Measurements from ENCODE around the gene ZNF217.
"Not testable (repeated sequence)": the region's sequence is repeated elsewhere in the genome, so short reads cannot be mapped to it uniquely, and the experiment has no call there.

Gene ZNF217

GRCh38 chr20:53621482-53622246, 28.0 kb upstream of the ZNF217 start:
- DNase-seq: no peak

- DNase-seq: not testable (repeated sequence)
Observed at GRCh38 chr20:53618490-53619000, 24.9 kb upstream of the ZNF217 start.

GRCh38 chr20:53617791-53618489, 24.3 kb upstream of the ZNF217 start:
- DNase-seq: no peak

GRCh38 chr20:53616489-53616888, 22.9 kb upstream of the ZNF217 start:
- DNase-seq: not testable (repeated sequence)

GRCh38 chr20:53613748-53614147, 20.1 kb upstream of the ZNF217 start:
- DNase-seq: no peak

GRCh38 chr20:53612289-53612688, 18.6 kb upstream of the ZNF217 start:
- DNase-seq: not testable (repeated sequence)

- no peak for DNase-seq
Observed at GRCh38 chr20:53611449-53611894, 17.8 kb upstream of the ZNF217 start.

- peak; percentile 61 for DNase-seq
Observed at GRCh38 chr20:53609491-53610445, 16.1 kb upstream of the ZNF217 start.

- DNase-seq: no peak
Observed at GRCh38 chr20:53608456-53609452, 15.1 kb upstream of the ZNF217 start.

GRCh38 chr20:53608071-53608455, 14.4 kb upstream of the ZNF217 start:
- no peak for DNase-seq

GRCh38 chr20:53606364-53606985, 12.8 kb upstream of the ZNF217 start:
- no peak for DNase-seq

- DNase-seq: not testable (repeated sequence)
Observed at GRCh38 chr20:53605401-53605800, 11.8 kb upstream of the ZNF217 start.

- DNase-seq: not testable (repeated sequence)
Observed at GRCh38 chr20:53604846-53605245, 11.2 kb upstream of the ZNF217 start.

- no peak for DNase-seq
Observed at GRCh38 chr20:53602661-53603060, 9.0 kb upstream of the ZNF217 start.

GRCh38 chr20:53599910-53600632, 6.4 kb upstream of the ZNF217 start:
- DNase-seq: no peak

GRCh38 chr20:53599378-53599777, 5.7 kb upstream of the ZNF217 start:
- no peak for DNase-seq

- no peak for DNase-seq
Observed at GRCh38 chr20:53599044-53599362, 5.4 kb upstream of the ZNF217 start.

GRCh38 chr20:53598140-53599043, 4.8 kb upstream of the ZNF217 start:
- no peak for DNase-seq

- no peak for DNase-seq
Observed at GRCh38 chr20:53597521-53598120, 4.0 kb upstream of the ZNF217 start.

All from NCI-H510A (cell line).